ENCODE data around the gene PNPO. TPM values are rescaled to one million over a fixed set of nuclear protein-coding genes. Genes with fewer than 3 reads are reported as not detected.

PNPO gene
- polyA plus RNA-seq, 1 donor (not counting 4 experiments of a cell fraction or from before 2014, with no cell fraction given): 35.5 TPM

DNA sequence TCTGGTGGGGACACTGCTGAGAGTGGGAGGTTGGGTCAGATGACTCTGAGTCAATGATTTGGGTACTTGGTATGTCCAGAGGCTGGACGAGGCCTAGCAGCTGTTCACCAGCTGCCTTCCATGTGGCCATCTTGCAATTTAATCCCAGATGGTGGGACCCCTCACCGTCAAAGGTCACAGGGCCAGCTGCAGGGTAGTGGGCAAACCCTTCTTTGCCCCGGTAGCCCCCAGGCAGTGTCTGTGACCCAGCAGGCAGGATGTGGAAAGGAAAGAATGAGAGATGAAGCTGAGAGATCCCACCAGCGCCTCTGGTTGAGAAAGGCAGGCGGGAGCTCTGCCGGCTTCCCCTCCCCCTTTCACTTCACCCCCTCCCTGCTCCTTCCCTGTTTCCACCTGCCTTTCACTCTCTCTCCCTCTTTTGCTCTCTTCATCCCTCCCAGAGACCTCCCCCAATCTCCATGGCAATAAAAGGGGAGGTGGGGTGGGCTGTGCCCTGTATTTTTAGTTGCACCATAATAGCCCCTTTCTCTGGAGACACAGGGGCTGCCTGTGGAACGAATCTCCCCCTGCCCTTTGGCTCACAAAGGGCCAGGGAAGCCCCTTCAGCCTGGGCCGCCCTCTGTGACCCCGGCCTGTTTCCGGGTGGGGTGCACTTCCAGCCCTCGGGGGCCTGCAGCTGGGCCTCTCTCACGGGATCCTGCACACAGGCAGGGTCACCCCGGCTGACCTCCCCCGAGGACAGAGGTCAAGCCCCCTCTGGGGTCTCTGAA lies 49.8 kb downstream of the PNPO start:
- Histone ChIP-seq H3K4me2 (ENCODE audit: control insufficient read depth, extremely low read depth, insufficient read depth, low read depth, low read length) (no peak overlapping the region), H2AFZ (ENCODE audit: control insufficient read depth, low read length) (no peak overlapping the region), H3K9ac (ENCODE audit: control insufficient read depth, extremely low read depth, insufficient read depth, low read length) (no peak overlapping the region), H3K79me2 (ENCODE audit: control insufficient read depth, insufficient read depth, low read length) (no peaks in the 10 kb centered on the region), H4K20me1 (ENCODE audit: control insufficient read depth, extremely low read depth, insufficient read depth, low read length) (no peaks in the 10 kb centered on the region), H3K4me3 (ENCODE audit: control insufficient read depth in 2 of 3, extremely low read depth in 1 of 3, insufficient read depth in 2 of 3, low read depth in 1 of 3, low read length in 3 of 3) (no peak overlapping the region), H3K27me3 (ENCODE audit: control insufficient read depth, extremely low read depth, insufficient read depth, low read length) (no peaks in the 10 kb centered on the region), H3K9me1 (ENCODE audit: control insufficient read depth, extremely low read depth, insufficient read depth, low read length) (no peaks in the 10 kb centered on the region), H3K9me3 (ENCODE audit: control insufficient read depth, low read depth, low read length) (no peaks in the 10 kb centered on the region), H3K36me3 (ENCODE audit: control insufficient read depth in 2 of 2, extremely low read depth in 1 of 2, insufficient read depth in 2 of 2, low read length in 2 of 2) (no peaks in the 10 kb centered on the region), H3K4me1 (ENCODE audit: control insufficient read depth, extremely low read depth, insufficient read depth, low read length) (no peaks in the 10 kb centered on the region), H3K27ac (ENCODE audit: control insufficient read depth, insufficient read depth, low read length) (no peak overlapping the region)
- FAIRE-seq: no peak
- TF ChIP-seq CTCF (optimal IDR thresholded peaks at IDR 0.05 in 1 of 3, IDR thresholded peaks at IDR 0.05 in 1 of 3, conservative IDR thresholded peaks at IDR 0.05 in 1 of 3; ENCODE audit: extremely low read depth in 1 of 3, insufficient read depth in 2 of 3, low read length in 3 of 3): no peak
- TF ChIP-seq EZH2 (IDR thresholded peaks at IDR 0.05; ENCODE audit: low read length): no peak
- dilution Hi-C loops (cut with MboI; ENCODE audit: extremely low pct_ligation_motif_present, low sequenced_read_pairs): no loop called here
- DNase-seq (ENCODE audit: low read depth, low spot score): no peak

GRCh38 chr17:47992216-47992615 lies 50.8 kb downstream of the PNPO start:
- Histone ChIP-seq H3K36me3 (ENCODE audit: control insufficient read depth in 2 of 2, extremely low read depth in 1 of 2, insufficient read depth in 2 of 2, low read length in 2 of 2) (no peaks in the 10 kb centered on the region), H3K79me2 (ENCODE audit: control insufficient read depth, insufficient read depth, low read length) (no peaks in the 10 kb centered on the region), H3K27ac (ENCODE audit: control insufficient read depth, insufficient read depth, low read length) (no peak overlapping the region), H3K4me2 (ENCODE audit: control insufficient read depth, extremely low read depth, insufficient read depth, low read depth, low read length) (no peak overlapping the region), H3K27me3 (ENCODE audit: control insufficient read depth, extremely low read depth, insufficient read depth, low read length) (no peaks in the 10 kb centered on the region), H3K4me1 (ENCODE audit: control insufficient read depth, extremely low read depth, insufficient read depth, low read length) (no peaks in the 10 kb centered on the region), H3K4me3 (ENCODE audit: control insufficient read depth in 2 of 3, extremely low read depth in 1 of 3, insufficient read depth in 2 of 3, low read depth in 1 of 3, low read length in 3 of 3) (no peak overlapping the region), H3K9me1 (ENCODE audit: control insufficient read depth, extremely low read depth, insufficient read depth, low read length) (no peaks in the 10 kb centered on the region), H3K9ac (ENCODE audit: control insufficient read depth, extremely low read depth, insufficient read depth, low read length) (no peak overlapping the region), H2AFZ (ENCODE audit: control insufficient read depth, low read length) (no peak overlapping the region), H4K20me1 (ENCODE audit: control insufficient read depth, extremely low read depth, insufficient read depth, low read length) (no peaks in the 10 kb centered on the region), H3K9me3 (ENCODE audit: control insufficient read depth, low read depth, low read length) (no peaks in the 10 kb centered on the region)
- no peak for TF ChIP-seq CTCF (optimal IDR thresholded peaks at IDR 0.05 in 1 of 3, IDR thresholded peaks at IDR 0.05 in 1 of 3, conservative IDR thresholded peaks at IDR 0.05 in 1 of 3; ENCODE audit: extremely low read depth in 1 of 3, insufficient read depth in 2 of 3, low read length in 3 of 3)
- no peak for TF ChIP-seq EZH2 (IDR thresholded peaks at IDR 0.05; ENCODE audit: low read length)
- DNase-seq (ENCODE audit: low read depth, low spot score) (no peak), FAIRE-seq (no peak)
- dilution Hi-C loops (cut with MboI; ENCODE audit: extremely low pct_ligation_motif_present, low sequenced_read_pairs): no loop called here

Measured in keratinocyte (primary cell).